A549 (cell line): ENCODE results near the gene RPS21. TPM values are rescaled to one million over a fixed set of nuclear protein-coding genes. Genes with fewer than 3 reads are reported as not detected.

Experiments
- ATAC-seq, 2 experiments: fragments of 200-7000 bp in 1 of 2; fragments of >200 bp in 1 of 2; cut with Nextera tagmentation in 1 of 2; cut with Tn5 transposase in 1 of 2; 3 replicates each; pipeline versions ENCODE4 v1.8.0 to v1.9.1; 2018 to 2020; ENCODE audit warnings: mild to moderate bottlenecking in 1 of 2, moderate library complexity in 1 of 2
- CTCF ChIA-PET: fragments of 300-600 bp; sonication (Branson Sonifier 250); formaldehyde crosslinking; extraction: SDS; loops from one replicate; lab custom pipeline; 2021; ENCODE audit warnings: antibody characterized with exemption, inconsistent platforms; lab: Yijun Ruan, JAX
- POLR2A ChIA-PET: fragments of 350-600 bp; formaldehyde crosslinking; extraction: SDS; loops from one replicate; lab custom pipeline; 2021; ENCODE audit warnings: antibody characterized with exemption, inconsistent platforms; lab: Yijun Ruan, JAX
- DNase-seq, 2 experiments: peaks; one replicate each; pipeline versions ENCODE4 v3.0.0 to v3.0.0-alpha.2; 2011 to 2016; ENCODE audit warnings: low read depth in 1 of 2, low spot score in 1 of 2
- FAIRE-seq: peaks from 2 replicates; lab custom pipeline; 2011; peaks lifted over from hg19 to GRCh38; lab: Jason Lieb, UNC
- H3K27ac ChIP-seq, 2 experiments: fragments of >200 bp; sonication (Bioruptor Twin); formaldehyde crosslinking; 3 replicates each; pipeline ENCODE4 v1.5.1; 2016 to 2017
- H3K4me1 ChIP-seq: fragments of >200 bp; sonication (Bioruptor Twin); formaldehyde crosslinking; 3 replicates; pipeline ENCODE4 v1.6.1; 2016
- H3K4me2 ChIP-seq: fragments of >200 bp; sonication (Bioruptor Twin); formaldehyde crosslinking; 3 replicates; pipeline ENCODE4 v1.6.1; 2016
- H3K4me3 ChIP-seq: fragments of >200 bp; sonication (Bioruptor Twin); formaldehyde crosslinking; 3 replicates; pipeline ENCODE4 v1.5.1; 2016
- H3K9me3 ChIP-seq: fragments of >200 bp; sonication (Bioruptor Twin); formaldehyde crosslinking; 3 replicates; pipeline ENCODE4 v1.6.1; 2016
- BHLHE40 ChIP-seq: IDR thresholded peaks from 2 replicates; pipeline ENCODE4 v1.6.1; 2012; ENCODE audit warnings: low read depth, low read length, inconsistent platforms
- CBX2 ChIP-seq: fragments of 200-600 bp; sonication (generic); IDR thresholded peaks from 2 replicates; pipeline ENCODE4 v1.6.1; 2016; ENCODE audit warnings: low read depth, mild to moderate bottlenecking, borderline replicate concordance
- CHD2 ChIP-seq: fragments of 150-350 bp; IDR thresholded peaks from 2 replicates; pipeline ENCODE4 v1.6.1; 2014; ENCODE audit warnings: low read length; ENCODE audit not compliant: partially characterized antibody
- CHD4 ChIP-seq: fragments of 200-600 bp; sonication (generic); IDR thresholded peaks from 2 replicates; pipeline ENCODE4 v1.6.1; 2016; ENCODE audit warnings: antibody characterized with exemption, mild to moderate bottlenecking, borderline replicate concordance
- EP300 ChIP-seq, 2 experiments: fragments of >200 bp; sonication (Bioruptor Twin); formaldehyde crosslinking; IDR thresholded peaks; 2 replicates in 1 of 2; 3 replicates in 1 of 2; pipeline ENCODE4 v1.6.1; 2016 to 2017
- FOXS1 ChIP-seq: fragments of 250-450 bp; sonication (Bioruptor Pico); IDR thresholded peaks from 2 replicates; pipeline ENCODE4 v1.5.0; 2020; ENCODE audit warnings: mild to moderate bottlenecking, moderate library complexity
- HOXB13 ChIP-seq: fragments of 250-450 bp; sonication (Bioruptor Pico); IDR thresholded peaks from 2 replicates; pipeline ENCODE4 v1.5.0; 2020; ENCODE audit warnings: low read depth, mild to moderate bottlenecking, moderate library complexity
- KDM1A ChIP-seq: fragments of 200-600 bp; sonication (generic); IDR thresholded peaks from 2 replicates; pipeline ENCODE4 v1.6.1; 2016; ENCODE audit warnings: low read depth, mild to moderate bottlenecking
- MAZ ChIP-seq: fragments of 150-350 bp; IDR thresholded peaks from 2 replicates; pipeline ENCODE4 v1.6.1; 2014; ENCODE audit warnings: antibody characterized with exemption, low read depth, low read length, borderline replicate concordance
- MYC ChIP-seq: IDR thresholded peaks from 2 replicates; pipeline ENCODE4 v1.6.1; 2012; ENCODE audit warnings: mild to moderate bottlenecking, inconsistent platforms, low read length, improper control_type of control experiment, borderline replicate concordance
- NPAS2 ChIP-seq: fragments of 250-450 bp; sonication (Bioruptor Pico); IDR thresholded peaks from 2 replicates; pipeline ENCODE4 v1.8.0; 2022; ENCODE audit warnings: mild to moderate bottlenecking, moderate library complexity, borderline replicate concordance
- NR3C1 ChIP-seq: fragments of >200 bp; sonication (Bioruptor Twin); formaldehyde crosslinking; IDR thresholded peaks from 3 replicates; pipeline ENCODE4 v1.6.1; 2017
- PHF8 ChIP-seq: fragments of 200-600 bp; sonication (generic); IDR thresholded peaks from 2 replicates; pipeline ENCODE4 v1.6.1; 2016; ENCODE audit warnings: low read depth, mild to moderate bottlenecking, antibody characterized with exemption, moderate library complexity, borderline replicate concordance
- RFX5 ChIP-seq: fragments of 450-650 bp; IDR thresholded peaks from 2 replicates; pipeline ENCODE4 v1.7.1; 2014; ENCODE audit warnings: antibody characterized with exemption, mild to moderate bottlenecking, moderate library complexity
- RNF2 ChIP-seq: fragments of 200-600 bp; sonication (generic); IDR thresholded peaks from 2 replicates; pipeline ENCODE4 v1.6.1; 2016; ENCODE audit warnings: low read depth, mild to moderate bottlenecking, antibody characterized with exemption, moderate library complexity, borderline replicate concordance
- TFCP2L1 ChIP-seq: fragments of 250-450 bp; sonication (Bioruptor Pico); IDR thresholded peaks from 2 replicates; pipeline ENCODE4 v1.5.0; 2021; ENCODE audit warnings: mild to moderate bottlenecking
- TP53 ChIP-seq: fragments of 250-450 bp; sonication (Bioruptor Pico); IDR thresholded peaks from 2 replicates; pipeline ENCODE4 v1.5.0; 2021; ENCODE audit warnings: mild to moderate bottlenecking, moderate library complexity
- ZC3H11A ChIP-seq: fragments of 450-650 bp; IDR thresholded peaks from 2 replicates; pipeline ENCODE4 v1.6.1; 2014; ENCODE audit warnings: antibody characterized with exemption, mild to moderate bottlenecking
- ZSCAN20 ChIP-seq: fragments of 250-450 bp; sonication (Bioruptor Pico); IDR thresholded peaks from 2 replicates; pipeline ENCODE4 v1.8.0; 2022; ENCODE audit warnings: mild to moderate bottlenecking, moderate library complexity
- WGBS: methylation state at CpG from one replicate; pipeline ENCODE4 v1.1.6; 2017; ENCODE audit errors: missing lambda C conversion rate; 5-methylcytosine and 5-hydroxymethylcytosine counted together
- polyA plus RNA-seq, 4 experiments: library from polyadenylated mRNA; depleted of rRNA in 3 of 4; stranded (reverse); fragments of >200 nt; fragmentation: RNase III in 1 of 4; extraction: RNeasy Plus Mini Kit Qiagen cat#74134 plus additional on column Dnase treatment in 1 of 4; gene quantifications; 2 replicates in 3 of 4; 3 replicates in 1 of 4; pipeline ENCODE4 v1.2.3, GENCODE V29; 2011 to 2017
- TF ChIP-seq, protein P1 (sequence below): IDR thresholded peaks from 2 replicates; pipeline ENCODE4 v1.6.1; 2012; ENCODE audit warnings: low read depth, borderline replicate concordance
- TF ChIP-seq, protein P2 (sequence below): fragments of >200 bp; sonication (Bioruptor Twin); formaldehyde crosslinking; IDR thresholded peaks from 3 replicates; pipeline ENCODE4 v1.5.1; 2016
- TF ChIP-seq, protein P3 (sequence below): fragments of 450-650 bp; IDR thresholded peaks from 2 replicates; pipeline ENCODE4 v1.6.1; 2014; ENCODE audit warnings: antibody characterized with exemption
- TF ChIP-seq, protein P4 (sequence below): fragments of 150-350 bp; IDR thresholded peaks from 2 replicates; pipeline ENCODE4 v1.6.1; 2014; ENCODE audit warnings: low read depth, mild to moderate bottlenecking, low read length
- TF ChIP-seq, protein P5 (sequence below): IDR thresholded peaks from 2 replicates; pipeline ENCODE4 v1.6.1; 2012

RPS21 gene
- polyA plus RNA-seq, 2 of the 4 experiments (the other 2 are of a cell fraction): 2,862 to 4,026 TPM

DNA sequence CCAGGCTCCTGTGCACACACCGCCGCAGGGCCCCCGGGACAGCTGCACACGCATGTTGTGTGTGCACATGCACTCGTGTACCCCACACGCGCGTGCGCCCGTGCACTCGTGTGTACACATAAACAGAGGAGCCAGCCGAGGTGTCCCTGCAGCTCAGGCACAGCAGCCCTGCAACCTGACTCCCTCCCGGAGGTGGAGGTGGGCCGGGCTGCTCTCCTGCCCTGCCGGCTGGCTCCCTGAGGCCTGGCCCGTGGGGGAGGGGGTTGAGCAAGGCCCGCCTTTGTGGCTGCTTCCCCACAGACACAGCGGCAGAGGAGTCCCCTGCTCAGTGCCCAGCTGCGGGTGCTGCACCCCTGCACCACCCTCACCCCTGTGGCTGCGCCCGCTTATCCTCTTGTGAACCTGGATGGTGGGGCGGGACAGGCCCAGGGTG, 39.8 kb downstream of the RPS21 start:
- WGBS: 90% methylated on average over 2 of the region's 22 CpGs
- TF ChIP-seq, protein P1, sequence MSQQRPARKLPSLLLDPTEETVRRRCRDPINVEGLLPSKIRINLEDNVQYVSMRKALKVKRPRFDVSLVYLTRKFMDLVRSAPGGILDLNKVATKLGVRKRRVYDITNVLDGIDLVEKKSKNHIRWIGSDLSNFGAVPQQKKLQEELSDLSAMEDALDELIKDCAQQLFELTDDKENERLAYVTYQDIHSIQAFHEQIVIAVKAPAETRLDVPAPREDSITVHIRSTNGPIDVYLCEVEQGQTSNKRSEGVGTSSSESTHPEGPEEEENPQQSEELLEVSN: no peak
- TF ChIP-seq, protein P2, sequence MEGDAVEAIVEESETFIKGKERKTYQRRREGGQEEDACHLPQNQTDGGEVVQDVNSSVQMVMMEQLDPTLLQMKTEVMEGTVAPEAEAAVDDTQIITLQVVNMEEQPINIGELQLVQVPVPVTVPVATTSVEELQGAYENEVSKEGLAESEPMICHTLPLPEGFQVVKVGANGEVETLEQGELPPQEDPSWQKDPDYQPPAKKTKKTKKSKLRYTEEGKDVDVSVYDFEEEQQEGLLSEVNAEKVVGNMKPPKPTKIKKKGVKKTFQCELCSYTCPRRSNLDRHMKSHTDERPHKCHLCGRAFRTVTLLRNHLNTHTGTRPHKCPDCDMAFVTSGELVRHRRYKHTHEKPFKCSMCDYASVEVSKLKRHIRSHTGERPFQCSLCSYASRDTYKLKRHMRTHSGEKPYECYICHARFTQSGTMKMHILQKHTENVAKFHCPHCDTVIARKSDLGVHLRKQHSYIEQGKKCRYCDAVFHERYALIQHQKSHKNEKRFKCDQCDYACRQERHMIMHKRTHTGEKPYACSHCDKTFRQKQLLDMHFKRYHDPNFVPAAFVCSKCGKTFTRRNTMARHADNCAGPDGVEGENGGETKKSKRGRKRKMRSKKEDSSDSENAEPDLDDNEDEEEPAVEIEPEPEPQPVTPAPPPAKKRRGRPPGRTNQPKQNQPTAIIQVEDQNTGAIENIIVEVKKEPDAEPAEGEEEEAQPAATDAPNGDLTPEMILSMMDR: no peak
- TF ChIP-seq CHD4 (no peak), TP53 (no peak), MYC (no peak), KDM1A (no peak), MAZ (no peak), CHD2 (no peak)
- TF ChIP-seq, protein P3, sequence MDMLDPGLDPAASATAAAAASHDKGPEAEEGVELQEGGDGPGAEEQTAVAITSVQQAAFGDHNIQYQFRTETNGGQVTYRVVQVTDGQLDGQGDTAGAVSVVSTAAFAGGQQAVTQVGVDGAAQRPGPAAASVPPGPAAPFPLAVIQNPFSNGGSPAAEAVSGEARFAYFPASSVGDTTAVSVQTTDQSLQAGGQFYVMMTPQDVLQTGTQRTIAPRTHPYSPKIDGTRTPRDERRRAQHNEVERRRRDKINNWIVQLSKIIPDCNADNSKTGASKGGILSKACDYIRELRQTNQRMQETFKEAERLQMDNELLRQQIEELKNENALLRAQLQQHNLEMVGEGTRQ: no peak
- TF ChIP-seq, protein P4, sequence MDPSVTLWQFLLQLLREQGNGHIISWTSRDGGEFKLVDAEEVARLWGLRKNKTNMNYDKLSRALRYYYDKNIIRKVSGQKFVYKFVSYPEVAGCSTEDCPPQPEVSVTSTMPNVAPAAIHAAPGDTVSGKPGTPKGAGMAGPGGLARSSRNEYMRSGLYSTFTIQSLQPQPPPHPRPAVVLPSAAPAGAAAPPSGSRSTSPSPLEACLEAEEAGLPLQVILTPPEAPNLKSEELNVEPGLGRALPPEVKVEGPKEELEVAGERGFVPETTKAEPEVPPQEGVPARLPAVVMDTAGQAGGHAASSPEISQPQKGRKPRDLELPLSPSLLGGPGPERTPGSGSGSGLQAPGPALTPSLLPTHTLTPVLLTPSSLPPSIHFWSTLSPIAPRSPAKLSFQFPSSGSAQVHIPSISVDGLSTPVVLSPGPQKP: no peak
- H3K4me1 ChIP-seq: no peaks in the 10 kb centered on the region
- CTCF ChIA-PET: interaction anchor here (1.1 to 5.2 kb wide), 3 partner anchors 13 to 365 kb away, joined by 3 to 31 read pairs (median 4); no protein-coding TSS in a partner anchor
- H3K27ac ChIP-seq: no peak overlapping the region
- FAIRE-seq (no peak), ATAC-seq (no peak), DNase-seq (no peak)
- H3K4me2 ChIP-seq: no peak overlapping the region
- H3K4me3 ChIP-seq: no peak overlapping the region
- no peaks in the 10 kb centered on the region for H3K9me3 ChIP-seq
- POLR2A ChIA-PET: no interaction called here

DNA sequence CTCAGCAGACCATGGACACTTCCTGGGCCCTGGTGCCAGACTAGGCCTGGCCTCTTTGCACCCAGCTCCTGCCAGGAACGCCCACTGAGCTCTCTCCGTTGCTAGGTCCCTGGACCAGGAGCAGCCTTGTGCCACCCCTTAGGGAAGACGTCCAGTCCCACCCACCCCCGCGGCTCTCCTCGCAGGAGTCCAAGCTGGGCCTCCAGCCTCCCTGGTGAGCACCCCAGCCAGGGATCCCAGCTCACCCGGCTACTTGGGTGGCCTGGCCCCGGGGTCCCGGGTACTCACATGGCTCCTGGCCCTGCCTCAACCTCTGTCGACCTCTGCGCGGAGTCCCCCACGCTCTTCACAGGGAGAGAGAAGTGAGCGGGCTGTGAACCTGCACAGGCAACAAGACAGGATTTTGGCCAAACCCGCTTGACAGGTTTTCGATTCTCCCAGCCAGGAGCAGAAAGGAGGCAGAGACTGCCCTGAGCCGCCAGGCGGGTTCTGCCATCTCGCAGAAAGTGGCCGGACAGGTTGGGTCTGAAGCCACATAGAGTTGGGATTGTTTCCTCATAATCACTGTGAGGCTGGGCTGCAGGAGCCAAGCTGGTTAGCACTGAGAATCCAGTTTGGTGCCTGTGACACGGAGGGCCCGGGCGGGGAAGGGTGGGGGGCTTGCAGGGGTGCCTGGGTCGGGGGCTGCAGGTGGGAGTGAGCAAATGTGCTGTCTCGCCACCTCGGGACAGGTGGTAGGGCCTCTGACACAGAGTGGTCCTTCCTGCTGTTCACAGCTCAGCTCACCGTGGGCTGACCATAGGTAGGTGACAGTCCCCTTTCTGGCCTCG, 40.5 kb downstream of the RPS21 start, which contains the start of gene RBBP8NL:
RBBP8NL (minus strand) TSS at position 368 of the 830 bp plus-strand sequence. CDS start 7,892 bp downstream, outside the sequence.
- no peak for TF ChIP-seq ZC3H11A
- TF ChIP-seq, protein P1: no peak
- no peak for TF ChIP-seq FOXS1 (CRISPR knock-in tag)
- no peak for TF ChIP-seq NPAS2
- TF ChIP-seq ZSCAN20 (CRISPR knock-in tag): no peak
- TF ChIP-seq PHF8: no peak
- no peak for TF ChIP-seq NR3C1
- TF ChIP-seq CBX2: no peak
- TF ChIP-seq RNF2: no peak
- TF ChIP-seq, protein P3: no peak
- no peak for TF ChIP-seq BHLHE40
- no peak for TF ChIP-seq EP300 (IDR thresholded peaks at IDR 0.05)
- TF ChIP-seq RFX5: no peak
- TF ChIP-seq TFCP2L1 (CRISPR knock-in tag): no peak
- TF ChIP-seq CHD2: no peak
- TF ChIP-seq, protein P5, sequence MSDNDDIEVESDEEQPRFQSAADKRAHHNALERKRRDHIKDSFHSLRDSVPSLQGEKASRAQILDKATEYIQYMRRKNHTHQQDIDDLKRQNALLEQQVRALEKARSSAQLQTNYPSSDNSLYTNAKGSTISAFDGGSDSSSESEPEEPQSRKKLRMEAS: no peak
- TF ChIP-seq HOXB13: no peak
- 61% methylated on average over 15 of the region's 28 CpGs for WGBS
- no peak within 1 kb of the TSS for H3K4me2 ChIP-seq
- ChIA-PET POLR2A (no interaction called here), CTCF (interaction anchor here (1.1 to 5.2 kb wide), 3 partner anchors 13 to 365 kb away, joined by 3 to 31 read pairs (median 4); no protein-coding TSS in a partner anchor)
- no peak within 1 kb of the TSS for H3K27ac ChIP-seq
- H3K9me3 ChIP-seq: no peaks in the 10 kb centered on the region
- FAIRE-seq (no peak), DNase-seq (no peak), ATAC-seq (0 out of 6 replicates have a peak, but pooled peaks of 1 of the 2 experiments have one; percentile 10)
- H3K4me1 ChIP-seq: no peaks in the 10 kb centered on the region
- no peak within 1 kb of the TSS for H3K4me3 ChIP-seq
